B cell (primary cell): ENCODE results near the gene S100A9. TPM values are rescaled to one million over a fixed set of nuclear protein-coding genes. Genes with fewer than 3 reads are reported as not detected.

ENCODE experiments used
- ATAC-seq: fragments of 200-7000 bp; cut with Tn5 transposase; one replicate; pipeline ENCODE4 v1.10.0; 2021; ENCODE audit warnings: low read depth, mild to moderate bottlenecking, moderate number of reproducible peaks, moderate library complexity
- CTCF ChIA-PET: fragments of 350-600 bp; sonication (Branson Sonifier 250); formaldehyde crosslinking; loops from one replicate; lab custom pipeline; 2021; ENCODE audit warnings: antibody characterized with exemption, inconsistent platforms; lab: Charles Lee
- POLR2A ChIA-PET: fragments of 350-600 bp; sonication (Branson Sonifier 250); formaldehyde crosslinking; loops from one replicate; lab custom pipeline; 2021; ENCODE audit warnings: antibody characterized with exemption; lab: Charles Lee
- DNase-seq: peaks from one replicate; pipeline ENCODE4 v3.0.0; 2013
- H2AFZ ChIP-seq: 2 replicates; pipeline ENCODE4 v1.6.1; 2012; ENCODE audit warnings: mild to moderate bottlenecking, low read depth, low read length; ENCODE audit not compliant: insufficient read depth, poor library complexity, severe bottlenecking
- H3K27ac ChIP-seq, 2 donors: 1 replicate in 1 of 2; 2 replicates in 1 of 2; pipeline ENCODE4 v1.5.1; 2012 to 2013; ENCODE audit warnings: low read length in 2 of 2, mild to moderate bottlenecking in 2 of 2, moderate library complexity in 1 of 2
- H3K27me3 ChIP-seq, 4 experiments: fragments of 200-600 bp in 1 of 4; sonication (generic) in 1 of 4; replicated peaks in 1 of 4; 1 replicate in 2 of 4; 2 replicates in 2 of 4; pipeline versions ENCODE4 v1.6.1 to v1.7.0; 2013 to 2016; ENCODE audit warnings: low read length in 3 of 4, mild to moderate bottlenecking in 2 of 4, mixed read lengths in 1 of 4, moderate library complexity in 1 of 4; ENCODE audit not compliant: insufficient read depth in 4 of 4, control insufficient read depth in 3 of 4; ENCODE audit errors: control extremely low read depth in 1 of 4
- H3K36me3 ChIP-seq, 2 experiments: replicated peaks in 1 of 2; 1 replicate in 1 of 2; 2 replicates in 1 of 2; pipeline versions ENCODE4 v1.6.1 to v1.7.1; 2013; ENCODE audit warnings: low read length in 1 of 2; ENCODE audit not compliant: insufficient read depth in 2 of 2, control insufficient read depth in 1 of 2; ENCODE audit errors: control extremely low read depth in 1 of 2, extremely low read depth in 1 of 2
- H3K4me1 ChIP-seq, 2 donors: fragments of 200-600 bp in 1 of 2; sonication (generic) in 1 of 2; 1 replicate in 1 of 2; 2 replicates in 1 of 2; pipeline versions ENCODE4 v1.5.1 to v1.6.1; 2013 to 2017; ENCODE audit warnings: low read length in 2 of 2; ENCODE audit not compliant: control insufficient read depth in 2 of 2, insufficient read depth in 2 of 2
- H3K4me2 ChIP-seq: replicated peaks from 2 replicates; pipeline ENCODE3; 2012; ENCODE audit warnings: mild to moderate bottlenecking, low read depth, low read length; ENCODE audit not compliant: poor library complexity, severe bottlenecking
- H3K4me3 ChIP-seq, 5 experiments: fragments of 200-600 bp in 1 of 5; sonication (generic) in 1 of 5; 1 replicate in 3 of 5; 2 replicates in 2 of 5; pipeline versions ENCODE4 v1.5.1 to v1.7.0; 2011 to 2016; ENCODE audit warnings: low read length in 4 of 5, mild to moderate bottlenecking in 4 of 5, low read depth in 2 of 5, control low read depth in 1 of 5, moderate library complexity in 1 of 5; ENCODE audit not compliant: insufficient read depth in 1 of 5; ENCODE audit errors: control extremely low read depth in 1 of 5, extremely low read depth in 1 of 5
- H3K79me2 ChIP-seq: fragments of 200-600 bp; sonication (generic); one replicate; pipeline ENCODE4 v1.6.0; 2016; ENCODE audit warnings: low read length; ENCODE audit not compliant: control insufficient read depth, insufficient read depth
- H3K9ac ChIP-seq: fragments of 200-600 bp; sonication (generic); 2 replicates; pipeline ENCODE4 v1.6.1; 2017; ENCODE audit warnings: mild to moderate bottlenecking, low read length, moderate library complexity
- H3K9me3 ChIP-seq, 3 donors: one replicate each; pipeline versions ENCODE4 v1.6.1 to v1.7.1; 2013; ENCODE audit warnings: low read length in 2 of 3; ENCODE audit not compliant: control insufficient read depth in 2 of 3, insufficient read depth in 1 of 3; ENCODE audit errors: control extremely low read depth in 1 of 3
- H4K20me1 ChIP-seq: 2 replicates; pipeline ENCODE4 v1.6.0; 2012; ENCODE audit warnings: mild to moderate bottlenecking, low read length; ENCODE audit not compliant: insufficient read depth, control insufficient read depth, poor library complexity, severe bottlenecking
- H3K27ac Mint-ChIP-seq: one replicate; pipeline ENCODE4 v1.8.0; 2021; ENCODE audit warnings: mixed read lengths
- H3K27me3 Mint-ChIP-seq: one replicate; pipeline ENCODE4 v1.8.0; 2021; ENCODE audit warnings: mixed read lengths
- H3K4me1 Mint-ChIP-seq: one replicate; pipeline ENCODE4 v1.8.0; 2021; ENCODE audit warnings: mixed read lengths
- H3K4me3 Mint-ChIP-seq: one replicate; pipeline ENCODE4 v1.8.0; 2021; ENCODE audit warnings: mixed read lengths
- H3K9me3 Mint-ChIP-seq: one replicate; pipeline ENCODE4 v1.8.0; 2022; ENCODE audit warnings: mixed read lengths; ENCODE audit not compliant: insufficient read depth
- CTCF ChIP-seq: fragments of 200-600 bp; IDR thresholded peaks from one replicate; pipeline ENCODE4 v1.8.0; 2022; ENCODE audit warnings: antibody characterized with exemption, mild to moderate bottlenecking
- EZH2 ChIP-seq: IDR thresholded peaks from 2 replicates; pipeline ENCODE4 v1.6.1; 2012; ENCODE audit warnings: borderline replicate concordance, low read depth, mild to moderate bottlenecking, moderate library complexity, low read length; ENCODE audit not compliant: insufficient read depth, poor library complexity, severe bottlenecking
- WGBS: methylation state at CpG from one replicate; pipeline ENCODE4 v1.1.5; 2013; ENCODE audit warnings: missing lambda C conversion rate; ENCODE audit not compliant: insufficient coverage; 5-methylcytosine and 5-hydroxymethylcytosine counted together
- intact Hi-C: fragments of 100-400 bp; cut with micrococcal nuclease; formaldehyde crosslinking; loops from one replicate; pipeline ENCODE4 v1.10.0; 2022
- polyA plus RNA-seq: library from polyadenylated mRNA; depleted of rRNA; stranded (reverse); fragments of >200 nt; gene quantifications from 2 replicates; pipeline ENCODE4 v1.2.3, GENCODE V29; 2012
- total RNA-seq, 2 donors: library from RNA; stranded (reverse); fragments of 120-200 nt in 1 of 2; gene quantifications; 1 replicate in 1 of 2; 2 replicates in 1 of 2; pipeline versions ENCODE4 v1.2.3 to v1.2.4, GENCODE V29; 2013 to 2022

The S100A9 gene
- total and polyA plus RNA-seq, 2 donors (not counting 1 experiment from before 2014, with no cell fraction given), result 4.2 to 66.6 TPM

DNA sequence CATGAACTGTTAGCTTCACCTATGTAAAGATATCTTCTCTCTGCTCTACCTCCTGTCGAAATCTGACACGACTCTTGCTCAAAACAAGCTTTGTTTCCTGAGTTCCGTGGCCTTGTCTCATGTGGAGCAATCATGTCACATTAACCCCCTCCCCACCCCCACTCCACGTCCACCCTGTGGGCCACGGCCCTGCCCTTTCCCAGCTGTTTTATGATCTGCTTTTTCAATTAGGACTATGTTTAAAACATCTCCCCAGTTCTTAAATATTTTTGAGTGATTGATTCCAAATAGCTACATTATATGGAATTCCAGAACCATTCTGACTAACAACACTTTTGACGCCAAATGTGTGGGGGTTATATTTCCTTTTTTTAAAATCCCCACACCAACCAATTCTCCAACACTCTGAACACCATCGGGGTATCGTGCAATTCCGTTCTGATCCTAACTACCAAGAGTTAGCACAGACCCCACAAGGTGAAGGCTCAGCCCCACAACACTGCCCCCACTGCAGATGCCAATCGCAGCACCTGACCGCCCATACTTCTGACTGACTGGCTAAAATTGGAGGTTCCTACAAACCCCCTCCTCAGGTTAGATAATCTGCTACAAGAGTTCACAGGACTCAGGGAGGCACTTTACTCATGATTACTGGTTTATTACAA, 45.9 kb downstream of the S100A9 start:
- H3K4me1 ChIP-seq, result no peaks in the 10 kb centered on the region
- H3K4me2 ChIP-seq, result no peak overlapping the region
- H3K27me3 Mint-ChIP-seq, result peaks cover 41% of the 10 kb centered on the region
- no peak overlapping the region for H2AFZ ChIP-seq
- no peaks in the 10 kb centered on the region for H3K36me3 ChIP-seq
- 94% methylated on average over 7 of the region's 11 CpGs for whole genome bisulfite sequencing
- ATAC-seq (no peak), DNase-seq (no peak)
- no peak overlapping the region for H3K4me3 ChIP-seq
- no peaks in the 10 kb centered on the region for H3K4me1 Mint-ChIP-seq
- intact Hi-C loops, result no loop called here
- H3K9me3 Mint-ChIP-seq, result no peaks in the 10 kb centered on the region
- no peak overlapping the region for H3K27ac Mint-ChIP-seq
- H3K9me3 ChIP-seq, result peaks cover 0 to 3% (median 0%) of the 10 kb centered on the region in 3 donors
- H3K79me2 ChIP-seq, result no peaks in the 10 kb centered on the region
- H3K27ac ChIP-seq, result no peak overlapping the region
- peaks cover 0 to 5% (median 3%) of the 10 kb centered on the region in 4 experiments for H3K27me3 ChIP-seq
- TF ChIP-seq EZH2 (no peak), CTCF (no peak)
- ChIA-PET CTCF (interaction anchor here (0.5 kb wide), 1 partner anchor 95 kb away, joined by 3 read pairs; no protein-coding TSS in a partner anchor), POLR2A (no interaction called here)
- H3K4me3 Mint-ChIP-seq, result no peak overlapping the region
- H3K9ac ChIP-seq, result no peak overlapping the region
- no peaks in the 10 kb centered on the region for H4K20me1 ChIP-seq

DNA sequence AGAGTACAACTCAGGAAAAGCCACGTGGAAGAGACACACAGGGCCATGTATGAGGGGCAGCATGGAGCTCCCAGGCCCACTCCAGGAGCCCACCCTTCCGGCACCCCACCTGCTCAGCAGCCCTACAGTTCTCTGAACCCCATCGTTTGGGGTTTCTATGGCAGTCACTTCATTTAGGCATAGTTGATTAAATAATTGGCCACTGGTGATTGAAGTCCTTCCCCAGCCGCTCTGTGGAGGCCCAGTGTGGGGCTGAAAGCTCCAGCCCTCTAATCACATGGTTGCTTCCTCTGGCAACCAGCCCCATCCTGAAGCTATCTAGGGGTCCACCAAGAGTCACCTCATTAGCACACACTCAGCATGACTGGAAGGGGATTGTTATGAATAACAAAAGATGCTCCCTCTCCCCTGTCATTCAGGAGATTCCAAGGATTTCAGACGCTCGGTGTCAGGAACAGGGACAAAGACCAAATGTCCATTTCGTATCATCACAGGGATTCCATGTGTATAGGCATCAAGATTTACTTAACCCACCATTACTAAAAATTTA, 46.5 kb downstream of the S100A9 start:
- H3K4me1 Mint-ChIP-seq, result no peaks in the 10 kb centered on the region
- ChIA-PET POLR2A (no interaction called here), CTCF (interaction anchor here (0.5 kb wide), 1 partner anchor 95 kb away, joined by 3 read pairs; no protein-coding TSS in a partner anchor)
- no peak for DNase-seq
- H3K27ac Mint-ChIP-seq, result no peak overlapping the region
- intact Hi-C loops, result no loop called here
- H3K27ac ChIP-seq, result no peak overlapping the region
- H3K4me3 ChIP-seq, result no peak overlapping the region
- H3K27me3 Mint-ChIP-seq, result peaks cover 44% of the 10 kb centered on the region
- ATAC-seq, result no peak
- no peaks in the 10 kb centered on the region for H3K9me3 Mint-ChIP-seq
- no peak overlapping the region for H3K9ac ChIP-seq
- no peaks in the 10 kb centered on the region for H4K20me1 ChIP-seq
- H2AFZ ChIP-seq, result no peak overlapping the region
- no peak overlapping the region for H3K4me3 Mint-ChIP-seq
- 81% methylated on average over 5 of the region's 7 CpGs for WGBS
- H3K36me3 ChIP-seq, result no peaks in the 10 kb centered on the region
- H3K79me2 ChIP-seq, result no peaks in the 10 kb centered on the region
- peaks cover 0 to 5% (median 3%) of the 10 kb centered on the region in 4 experiments for H3K27me3 ChIP-seq
- H3K4me1 ChIP-seq, result no peaks in the 10 kb centered on the region
- peaks cover 0 to 3% (median 0%) of the 10 kb centered on the region in 3 donors for H3K9me3 ChIP-seq
- TF ChIP-seq CTCF (no peak), EZH2 (no peak)
- no peak overlapping the region for H3K4me2 ChIP-seq
